Motor neuron (in vitro differentiated cells): ENCODE data around the gene BTN1A1. TPM values are rescaled to one million over a fixed set of nuclear protein-coding genes. Genes with fewer than 3 reads are reported as not detected.

Experiments used
- ATAC-seq, 8 experiments: fragments of 200-7000 bp; cut with Tn5 transposase; replicated peaks in 6 of 8; 2 replicates each; pipeline ENCODE4 v1.8.0; 2021; ENCODE audit warnings: mild to moderate bottlenecking in 8 of 8, moderate library complexity in 8 of 8
- H3K27ac ChIP-seq, 2 donors: fragments of 250-450 bp; sonication (Bioruptor Pico); 2 replicates each; pipeline ENCODE4 v1.9.0; 2021; ENCODE audit warnings: antibody characterized with exemption in 2 of 2, mild to moderate bottlenecking in 2 of 2, moderate library complexity in 1 of 2
- H3K4me1 ChIP-seq, 2 donors: fragments of 250-450 bp; sonication (Bioruptor Pico); replicated peaks in 1 of 2; 2 replicates each; pipeline ENCODE4 v1.6.1; 2021; ENCODE audit warnings: antibody characterized with exemption in 2 of 2, mild to moderate bottlenecking in 2 of 2, moderate library complexity in 1 of 2
- H3K4me3 ChIP-seq, 5 donors: fragments of 250-450 bp; sonication (Bioruptor Pico); 2 replicates each; pipeline ENCODE4 v1.9.0; 2021; ENCODE audit warnings: antibody characterized with exemption in 5 of 5, mild to moderate bottlenecking in 5 of 5, moderate library complexity in 4 of 5
- WGBS, 10 experiments: fragments of 450-650 bp; shearing (Covaris generic); methylation state at CpG; one replicate each; pipeline ENCODE4 v1.0.0; 2022; 5-methylcytosine and 5-hydroxymethylcytosine counted together
- in situ Hi-C, 9 experiments: fragments of 400-800 bp; cut with MboI; loops; one replicate each; pipeline ENCODE4 v1.15.0; 2021; ENCODE audit warnings: low sequenced_read_pairs in 9 of 9, low pct_unique_long_range_greater_than_20kb in 2 of 9; ENCODE audit not compliant: unreplicated experiment in 9 of 9
- total RNA-seq, 8 experiments: library from RNA; unstranded; fragments of 300-600 nt; gene quantifications; 2 replicates each; pipeline versions ENCODE4 v1.2.3 to v1.2.4, GENCODE V29; 2022

The BTN1A1 gene
- total RNA-seq, 8 experiments from 2014 or later = 0.09 to 0.76 (median 0.20) TPM; not detected in 2

- Histone ChIP-seq H3K4me1 (peaks cover 5 to 8% of the 10 kb centered on the region in 2 donors), H3K4me3 (no peak overlapping the region), H3K27ac (no peak overlapping the region)
- in situ Hi-C loops = loop anchor here in 4 of 9 experiments (25.0 kb wide), 1 partner anchor 188 kb away; no protein-coding TSS in a partner anchor
- 75 to 96% (median 88%) methylated on average over 1 to 7 of the region's 7 CpGs; no CpG with 5 or more reads in 1 of the 10 experiments for WGBS, 10 experiments
- ATAC-seq = no peak
Observed at GRCh38 chr6:26524722-26525370, 24.7 kb downstream of the BTN1A1 start.

GRCh38 chr6:26525838-26526237 is 25.7 kb downstream of the BTN1A1 start:
- no peak overlapping the region for H3K4me3 ChIP-seq
- in situ Hi-C loops = loop anchor here in 4 of 9 experiments (25.0 kb wide), 1 partner anchor 189 kb away; no protein-coding TSS in a partner anchor
- WGBS, 10 experiments = 0 to 83% (median 76%) methylated on average over 1 to 2 of the region's 2 CpGs; no CpG with 5 or more reads in 4 of the 10 experiments

GRCh38 chr6:26526928-26527327 is 26.8 kb downstream of the BTN1A1 start:
- no peak overlapping the region for H3K4me3 ChIP-seq
- ATAC-seq = no peak
- WGBS, 10 experiments = 33 to 100% (median 89%) methylated on average over 1 of the region's 1 CpG; no CpG with 5 or more reads in 5 of the 10 experiments
- in situ Hi-C loops = loop anchor here in 4 of 9 experiments (25.0 kb wide), 1 partner anchor 190 kb away; no protein-coding TSS in a partner anchor
- no peak overlapping the region for H3K27ac ChIP-seq
- peaks cover 2 to 3% of the 10 kb centered on the region in 2 donors for H3K4me1 ChIP-seq

More at GRCh38 chr6:26525838-26526237, 25.7 kb downstream of the BTN1A1 start:
- Histone ChIP-seq H3K27ac (no peak overlapping the region), H3K4me1 (peaks cover 2 to 3% of the 10 kb centered on the region in 2 donors)
- ATAC-seq = no peak

DNA sequence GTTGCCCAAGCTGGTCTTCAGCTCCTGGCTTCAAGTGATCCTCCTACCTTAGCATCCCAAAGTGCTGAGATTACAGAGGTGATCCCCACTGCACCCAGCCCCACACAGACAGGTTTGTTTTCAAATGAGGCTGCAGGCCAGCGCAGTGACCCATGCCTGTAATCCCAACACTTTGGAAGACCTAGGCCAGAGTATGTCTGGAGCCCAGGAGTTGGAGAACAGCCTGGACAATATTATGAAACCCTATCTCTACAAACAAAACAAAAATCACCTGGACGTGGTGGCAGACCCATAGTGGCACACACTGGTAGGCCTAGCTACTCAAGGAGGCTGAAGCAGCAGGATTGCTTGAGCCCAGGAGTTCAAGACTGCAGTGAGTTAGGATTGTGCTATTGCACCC is 30.1 kb downstream of the BTN1A1 start:
- Histone ChIP-seq H3K4me3 (no peak overlapping the region), H3K4me1 (peaks cover 0 to 3% of the 10 kb centered on the region in 2 donors), H3K27ac (no peak overlapping the region)
- ATAC-seq = no peak
- WGBS, 10 experiments = 60 to 100% (median 90%) methylated on average over 1 to 2 of the region's 2 CpGs; no CpG with 5 or more reads in 5 of the 10 experiments
- in situ Hi-C loops = loop anchor here in 4 of 9 experiments (25.0 kb wide), 1 partner anchor 193 kb away; no protein-coding TSS in a partner anchor

DNA sequence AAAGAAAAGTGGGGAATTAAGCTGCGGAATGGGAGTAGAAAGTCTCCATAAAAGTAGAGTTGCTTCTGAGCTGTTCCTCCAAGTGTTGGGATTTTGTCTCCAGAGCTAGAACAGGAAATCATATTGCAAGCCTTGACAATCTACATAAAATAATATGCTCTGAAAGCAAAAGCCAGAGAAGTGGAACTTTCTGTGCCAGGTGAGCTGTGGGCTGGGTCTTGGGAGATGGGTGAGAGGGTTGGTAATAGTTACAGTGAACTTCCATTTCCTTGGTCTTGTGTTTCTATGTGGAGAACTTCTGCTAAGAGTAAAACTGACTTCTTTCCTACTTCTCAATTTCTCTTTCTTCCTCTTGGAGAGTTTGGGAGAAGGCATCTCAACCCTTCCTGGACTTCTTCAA is 31.8 kb downstream of the BTN1A1 start:
- peaks cover 10 to 15% of the 10 kb centered on the region in 2 donors for H3K4me1 ChIP-seq
- H3K27ac ChIP-seq = no peak overlapping the region
- WGBS, 10 experiments = 67 to 100% (median 92%) methylated on average over 1 of the region's 1 CpG; no CpG with 5 or more reads in 1 of the 10 experiments
- ATAC-seq = no peak
- in situ Hi-C loops = loop anchor here in 4 of 9 experiments (25.0 kb wide), 1 partner anchor 195 kb away; no protein-coding TSS in a partner anchor
- no peak overlapping the region for H3K4me3 ChIP-seq

- Histone ChIP-seq H3K4me3 (peak overlapping the region; percentile 52 to 94 (median 82)), H3K27ac (peak overlapping the region; percentile 74 to 92), H3K4me1 (peaks cover 10 to 15% of the 10 kb centered on the region in 2 donors)
- peak; percentile 51 to 76 (median 64) for ATAC-seq
- WGBS, 10 experiments = 1 to 14% (median 5%) methylated on average over 3 to 28 of the region's 28 CpGs
- in situ Hi-C loops = loop anchor here in 4 of 9 experiments (25.0 kb wide), 1 partner anchor 196 kb away; no protein-coding TSS in a partner anchor
Observed at GRCh38 chr6:26532699-26533531, 32.8 kb downstream of the BTN1A1 start.

DNA sequence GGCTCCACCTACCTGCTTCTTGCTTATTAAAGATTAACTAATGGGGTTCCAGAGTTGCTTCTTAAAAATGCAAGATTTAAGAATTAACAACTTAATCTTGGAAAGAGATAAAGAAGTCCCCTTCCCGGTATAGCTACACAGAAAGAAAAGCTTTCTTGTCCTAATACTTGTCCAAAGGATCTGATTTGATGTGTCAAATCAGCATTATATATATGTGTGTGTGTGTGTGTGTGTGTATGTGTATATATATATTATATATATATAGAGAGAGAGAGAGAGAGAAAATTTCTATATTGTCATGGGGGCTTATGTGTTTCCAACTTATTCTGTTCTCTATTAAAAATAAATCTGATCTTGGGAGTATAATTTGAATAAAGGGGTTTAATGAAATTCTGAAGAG is 33.4 kb downstream of the BTN1A1 start:
- 0 to 14% (median 0%) methylated on average over 1 of the region's 1 CpG; no CpG with 5 or more reads in 3 of the 10 experiments for WGBS, 10 experiments
- peak overlapping the region; percentile 52 to 94 (median 82) for H3K4me3 ChIP-seq
- in situ Hi-C loops = loop anchor here in 4 of 9 experiments (25.0 kb wide), 1 partner anchor 196 kb away; no protein-coding TSS in a partner anchor
- H3K27ac ChIP-seq = peak overlapping the region; percentile 74 to 92
- no peak for ATAC-seq
- peaks cover 10 to 15% of the 10 kb centered on the region in 2 donors for H3K4me1 ChIP-seq

- no peak overlapping the region for H3K27ac ChIP-seq
- H3K4me1 ChIP-seq = peaks cover 18 to 22% of the 10 kb centered on the region in 2 donors
- H3K4me3 ChIP-seq = no peak overlapping the region
- in situ Hi-C loops = loop anchor here in 4 of 9 experiments (25.0 kb wide), 1 partner anchor 198 kb away; no protein-coding TSS in a partner anchor
- 60 to 100% (median 74%) methylated on average over 1 to 6 of the region's 6 CpGs; no CpG with 5 or more reads in 2 of the 10 experiments for WGBS, 10 experiments
- no peak for ATAC-seq
Observed at GRCh38 chr6:26534681-26535465, 34.8 kb downstream of the BTN1A1 start.

GRCh38 chr6:26536571-26537159 is 36.6 kb downstream of the BTN1A1 start:
- peak overlapping the region; percentile 55 to 75 (median 66) for H3K4me3 ChIP-seq
- ATAC-seq = peak in 2 of 8 experiments; percentile 4 to 8
- peak overlapping the region; percentile 89 to 97 for H3K27ac ChIP-seq
- peaks cover 24% of the 10 kb centered on the region in 2 donors for H3K4me1 ChIP-seq
- in situ Hi-C loops = loop anchor here in 4 of 9 experiments (25.0 kb wide), 1 partner anchor 199 kb away; no protein-coding TSS in a partner anchor
- WGBS, 10 experiments = 0 to 18% (median 7%) methylated on average over 5 to 11 of the region's 12 CpGs

DNA sequence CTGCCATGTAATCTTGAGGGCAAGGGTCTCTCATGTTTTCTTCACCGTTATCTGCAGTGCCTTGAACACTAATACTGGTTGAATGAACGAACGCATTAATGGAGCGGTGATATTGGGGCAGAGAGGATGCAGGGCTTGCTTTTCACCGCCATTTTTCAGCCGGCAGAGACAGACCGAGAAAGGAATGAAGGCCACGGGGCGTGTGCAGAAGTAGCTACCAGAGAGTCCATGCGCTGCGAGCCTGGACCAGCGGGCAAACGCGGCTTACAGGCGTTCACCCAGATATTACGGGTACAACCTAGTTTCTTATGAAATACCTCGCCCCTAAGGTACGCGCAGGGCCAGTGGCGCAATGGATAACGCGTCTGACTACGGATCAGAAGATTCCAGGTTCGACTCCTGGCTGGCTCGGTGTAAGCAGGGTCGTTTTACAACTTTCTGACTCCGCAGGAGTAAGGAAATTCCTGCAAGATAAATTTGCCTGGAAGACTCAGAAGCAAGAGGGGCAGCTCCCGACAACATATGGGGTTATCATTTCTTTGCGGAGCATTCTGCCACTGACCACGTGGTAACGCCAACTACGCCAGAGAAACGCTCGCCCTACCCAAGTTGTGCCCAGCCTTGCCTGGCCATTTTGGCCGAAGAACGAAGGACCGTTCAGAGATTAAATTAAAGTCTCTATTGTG is 37.2 kb downstream of the BTN1A1 start:
- Histone ChIP-seq H3K4me3 (peak overlapping the region; percentile 55 to 75 (median 66)), H3K27ac (peak overlapping the region; percentile 89 to 97), H3K4me1 (peaks cover 24% of the 10 kb centered on the region in 2 donors)
- 0 to 8% (median 0%) methylated on average over 2 to 23 of the region's 37 CpGs for WGBS, 10 experiments
- in situ Hi-C loops = loop anchor here in 4 of 9 experiments (25.0 kb wide), 1 partner anchor 200 kb away; no protein-coding TSS in a partner anchor
- ATAC-seq = peak; percentile 52 to 73 (median 66)
